Smooth muscle cell (in vitro differentiated cells): Measurements from ENCODE around the gene GLB1L. TPM values are rescaled to one million over a fixed set of nuclear protein-coding genes. Genes with fewer than 3 reads are reported as not detected.

Experiments
- DNase-seq: peaks from one replicate; lab custom pipeline; 2025; ENCODE audit not compliant: unreplicated experiment; lab: John Stamatoyannopoulos, UW
- H2AFZ ChIP-seq: fragments of 200-600 bp; sonication (generic); 2 replicates; pipeline ENCODE4 v1.6.0; 2016; ENCODE audit warnings: antibody characterized with exemption, low read depth, mild to moderate bottlenecking
- H3F3A ChIP-seq: fragments of 200-600 bp; sonication (generic); 2 replicates; pipeline ENCODE4 v1.6.0; 2017; ENCODE audit warnings: antibody characterized with exemption, low read depth
- H3K27ac ChIP-seq: fragments of 200-600 bp; sonication (generic); 2 replicates; pipeline ENCODE4 v1.5.1; 2016; ENCODE audit warnings: low read depth, mild to moderate bottlenecking
- H3K27me3 ChIP-seq: fragments of 200-600 bp; sonication (generic); 2 replicates; pipeline ENCODE4 v1.6.1; 2016; ENCODE audit warnings: low read depth, mild to moderate bottlenecking
- H3K36me3 ChIP-seq: fragments of 200-600 bp; sonication (generic); 2 replicates; pipeline ENCODE4 v1.5.1; 2016; ENCODE audit warnings: low read depth
- H3K4me1 ChIP-seq: fragments of 200-600 bp; sonication (generic); 2 replicates; pipeline ENCODE4 v1.5.1; 2016; ENCODE audit warnings: low read depth
- H3K4me2 ChIP-seq: fragments of 200-600 bp; sonication (generic); 2 replicates; pipeline ENCODE4 v1.6.0; 2016; ENCODE audit warnings: mild to moderate bottlenecking
- H3K4me3 ChIP-seq: fragments of 200-600 bp; sonication (generic); 2 replicates; pipeline ENCODE4 v1.5.1; 2016; ENCODE audit warnings: mild to moderate bottlenecking
- H3K79me2 ChIP-seq: fragments of 200-600 bp; sonication (generic); 2 replicates; pipeline ENCODE4 v1.6.0; 2016; ENCODE audit warnings: low read depth, mild to moderate bottlenecking
- H3K9ac ChIP-seq: fragments of 200-600 bp; sonication (generic); 2 replicates; pipeline ENCODE4 v1.6.0; 2016; ENCODE audit warnings: low read depth
- H3K9me3 ChIP-seq: fragments of 200-600 bp; sonication (generic); replicated peaks from 2 replicates; pipeline ENCODE4 v1.5.1; 2016; ENCODE audit warnings: low read depth
- H4K20me1 ChIP-seq: fragments of 200-600 bp; sonication (generic); 2 replicates; pipeline ENCODE4 v1.6.0; 2016; ENCODE audit warnings: low read depth
- WGBS: methylation state at CpG from one replicate; pipeline ENCODE4 v1.1.7; 2016; ENCODE audit warnings: low lambda C conversion rate; 5-methylcytosine and 5-hydroxymethylcytosine counted together
- polyA plus RNA-seq: library from polyadenylated mRNA; unstranded; fragments of >200 nt; fragmentation: Nextera tagmentation; extraction: Ambion mirVana; gene quantifications from 2 replicates; pipeline ENCODE4 v1.2.1, GENCODE V29; 2016
- total RNA-seq: library from RNA; depleted of rRNA; stranded (reverse); fragments of >200 nt; gene quantifications from 2 replicates; pipeline ENCODE4 v1.2.3, GENCODE V29; 2014
- TF ChIP-seq, protein P1 (sequence below): fragments of 200-600 bp; sonication (generic); IDR thresholded peaks from 2 replicates; pipeline ENCODE4 v1.5.1; 2017; ENCODE audit warnings: borderline replicate concordance, mild to moderate bottlenecking, antibody characterized with exemption; ENCODE audit not compliant: insufficient read depth, poor library complexity, severe bottlenecking

GLB1L gene
- total and polyA plus RNA-seq, 2 experiments from 2014 or later: 4.1 to 26.4 TPM

- Histone ChIP-seq H2AFZ (no peak overlapping the region), H4K20me1 (no peaks in the 10 kb centered on the region), H3K4me1 (peaks cover 18% of the 10 kb centered on the region), H3K4me3 (peak overlapping the region; percentile 66), H3K27me3 (no peaks in the 10 kb centered on the region), H3K36me3 (no peaks in the 10 kb centered on the region), H3K9me3 (no peaks in the 10 kb centered on the region), H3F3A (peaks cover 16% of the 10 kb centered on the region), H3K4me2 (peak overlapping the region; percentile 78), H3K9ac (peak overlapping the region; percentile 79), H3K79me2 (no peaks in the 10 kb centered on the region), H3K27ac (peak overlapping the region; percentile 99)
- TF ChIP-seq, protein P1, sequence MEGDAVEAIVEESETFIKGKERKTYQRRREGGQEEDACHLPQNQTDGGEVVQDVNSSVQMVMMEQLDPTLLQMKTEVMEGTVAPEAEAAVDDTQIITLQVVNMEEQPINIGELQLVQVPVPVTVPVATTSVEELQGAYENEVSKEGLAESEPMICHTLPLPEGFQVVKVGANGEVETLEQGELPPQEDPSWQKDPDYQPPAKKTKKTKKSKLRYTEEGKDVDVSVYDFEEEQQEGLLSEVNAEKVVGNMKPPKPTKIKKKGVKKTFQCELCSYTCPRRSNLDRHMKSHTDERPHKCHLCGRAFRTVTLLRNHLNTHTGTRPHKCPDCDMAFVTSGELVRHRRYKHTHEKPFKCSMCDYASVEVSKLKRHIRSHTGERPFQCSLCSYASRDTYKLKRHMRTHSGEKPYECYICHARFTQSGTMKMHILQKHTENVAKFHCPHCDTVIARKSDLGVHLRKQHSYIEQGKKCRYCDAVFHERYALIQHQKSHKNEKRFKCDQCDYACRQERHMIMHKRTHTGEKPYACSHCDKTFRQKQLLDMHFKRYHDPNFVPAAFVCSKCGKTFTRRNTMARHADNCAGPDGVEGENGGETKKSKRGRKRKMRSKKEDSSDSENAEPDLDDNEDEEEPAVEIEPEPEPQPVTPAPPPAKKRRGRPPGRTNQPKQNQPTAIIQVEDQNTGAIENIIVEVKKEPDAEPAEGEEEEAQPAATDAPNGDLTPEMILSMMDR: no peak
- DNase-seq: no peak
- 16% methylated on average over 8 of the region's 9 CpGs for WGBS
Observed at GRCh38 chr2:219278655-219279150, 33.5 kb upstream of the GLB1L start.

GRCh38 chr2:219277703-219278654, 32.7 kb upstream of the GLB1L start:
- peak overlapping the region; percentile 99 for H3K27ac ChIP-seq
- no peaks in the 10 kb centered on the region for H4K20me1 ChIP-seq
- 28% methylated on average over 25 of the region's 25 CpGs for WGBS
- peak overlapping the region; percentile 79 for H3K9ac ChIP-seq
- H3K4me1 ChIP-seq: peaks cover 18% of the 10 kb centered on the region
- H3K4me2 ChIP-seq: peak overlapping the region; percentile 78
- no peak overlapping the region for H3K4me3 ChIP-seq
- TF ChIP-seq, protein P1: peak; percentile 97
- no peaks in the 10 kb centered on the region for H3K36me3 ChIP-seq
- peak; percentile 56 for DNase-seq
- peaks cover 15% of the 10 kb centered on the region for H3F3A ChIP-seq
- no peaks in the 10 kb centered on the region for H3K79me2 ChIP-seq
- no peaks in the 10 kb centered on the region for H3K27me3 ChIP-seq
- H2AFZ ChIP-seq: peak overlapping the region; percentile 71
- no peaks in the 10 kb centered on the region for H3K9me3 ChIP-seq

DNA sequence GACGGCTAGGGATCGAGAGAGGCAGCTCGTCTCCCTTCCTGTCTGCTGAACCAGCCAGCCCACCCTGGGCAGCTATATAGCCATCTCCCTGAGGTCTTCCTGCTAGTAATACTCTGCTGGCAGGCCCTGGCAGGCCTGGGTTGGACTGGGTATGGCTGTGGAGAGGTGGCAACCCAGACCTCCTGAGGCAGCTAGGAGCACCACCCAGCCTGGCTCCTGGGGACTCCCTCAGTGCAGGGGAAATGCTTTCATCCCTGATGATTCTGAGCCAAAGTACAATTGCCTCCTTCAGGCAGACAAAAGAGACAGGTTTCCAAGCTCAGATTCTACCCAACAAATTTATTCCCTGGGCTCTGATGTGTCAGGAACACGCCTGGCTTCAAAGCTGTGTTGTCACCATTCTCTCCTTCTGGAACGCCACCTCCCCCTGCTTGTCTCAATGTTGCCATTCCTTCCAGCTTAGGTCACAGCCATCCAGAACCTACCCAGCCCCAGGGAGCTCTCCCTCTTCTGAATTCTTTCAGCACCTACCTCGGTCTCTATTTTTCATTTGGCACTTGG, 29.2 kb upstream of the GLB1L start:
- H3K79me2 ChIP-seq: no peaks in the 10 kb centered on the region
- no peak overlapping the region for H2AFZ ChIP-seq
- peak overlapping the region; percentile 63 for H3K4me2 ChIP-seq
- peaks cover 14% of the 10 kb centered on the region for H3K4me1 ChIP-seq
- no peaks in the 10 kb centered on the region for H3K27me3 ChIP-seq
- H3K9ac ChIP-seq: peak overlapping the region; percentile 93
- H3F3A ChIP-seq: peaks cover 12% of the 10 kb centered on the region
- H4K20me1 ChIP-seq: no peaks in the 10 kb centered on the region
- H3K9me3 ChIP-seq: no peaks in the 10 kb centered on the region
- DNase-seq: no peak
- no peak overlapping the region for H3K4me3 ChIP-seq
- WGBS: 0% methylated on average over 3 of the region's 6 CpGs
- H3K27ac ChIP-seq: peak overlapping the region; percentile 98
- TF ChIP-seq, protein P1: no peak
- no peaks in the 10 kb centered on the region for H3K36me3 ChIP-seq
